GM19239 (cell line): ENCODE results near the gene KIAA0232.
"Not testable (repeated sequence)": the region's sequence is repeated elsewhere in the genome, so short reads cannot be mapped to it uniquely, and the experiment has no call there.

Experiments used
- DNase-seq: peaks from one replicate; pipeline ENCODE4 v3.0.0; 2011; ENCODE audit warnings: low spot score; ENCODE audit not compliant: insufficient read length
- FAIRE-seq: peaks from 2 replicates; lab custom pipeline; 2011; peaks lifted over from hg19 to GRCh38; lab: Jason Lieb, UNC

KIAA0232 gene

DNA sequence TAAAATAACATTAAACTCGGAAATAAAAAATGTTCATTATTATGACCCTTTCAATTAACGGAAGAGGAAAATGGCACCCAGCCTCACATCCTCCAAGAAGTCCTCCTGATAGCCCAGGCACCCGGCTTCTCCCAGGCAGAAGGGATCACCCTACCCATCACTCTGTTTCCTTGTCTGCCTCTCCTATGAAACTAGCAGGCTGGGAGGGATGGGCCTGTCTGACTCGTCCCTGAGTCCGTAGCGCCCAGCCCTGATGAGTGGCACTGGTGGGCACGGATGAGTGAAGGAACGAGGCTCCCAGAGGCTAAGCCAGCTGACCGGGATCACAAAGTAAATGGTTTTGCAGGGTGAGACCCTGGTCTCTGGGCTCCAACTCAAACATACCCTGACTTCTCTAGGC, 28.6 kb upstream of the KIAA0232 start:
- DNase-seq = no peak
- no peak for FAIRE-seq

DNA sequence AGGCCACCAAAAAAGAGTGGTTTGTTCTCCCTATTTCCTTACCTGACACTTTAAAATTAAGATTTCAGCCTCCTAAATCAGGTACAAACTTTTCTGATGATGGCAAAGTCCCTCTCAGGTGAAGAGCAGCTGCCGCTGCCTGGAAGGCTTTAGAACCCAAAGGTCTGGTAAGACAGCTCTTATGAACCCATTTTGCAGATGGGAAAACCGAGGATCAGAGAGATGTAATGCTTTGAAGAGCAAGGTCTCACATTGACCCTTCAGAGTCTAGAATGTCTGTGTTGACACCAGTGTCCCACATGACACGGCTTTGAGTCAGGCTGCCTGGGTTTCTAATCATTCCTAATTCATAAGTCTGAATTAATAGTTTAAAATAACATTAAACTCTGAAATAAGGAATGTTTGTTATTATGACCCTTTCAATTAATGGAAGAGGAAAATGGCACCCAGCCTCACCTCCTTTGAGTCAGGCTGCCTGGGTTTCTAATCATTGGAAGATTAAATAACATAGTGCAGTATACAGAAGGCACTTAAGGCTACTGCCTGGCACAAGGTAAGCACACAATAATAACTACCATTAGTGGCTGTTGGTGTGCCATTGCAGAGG, 27.9 kb upstream of the KIAA0232 start:
- DNase-seq = no peak
- FAIRE-seq = no peak

DNA sequence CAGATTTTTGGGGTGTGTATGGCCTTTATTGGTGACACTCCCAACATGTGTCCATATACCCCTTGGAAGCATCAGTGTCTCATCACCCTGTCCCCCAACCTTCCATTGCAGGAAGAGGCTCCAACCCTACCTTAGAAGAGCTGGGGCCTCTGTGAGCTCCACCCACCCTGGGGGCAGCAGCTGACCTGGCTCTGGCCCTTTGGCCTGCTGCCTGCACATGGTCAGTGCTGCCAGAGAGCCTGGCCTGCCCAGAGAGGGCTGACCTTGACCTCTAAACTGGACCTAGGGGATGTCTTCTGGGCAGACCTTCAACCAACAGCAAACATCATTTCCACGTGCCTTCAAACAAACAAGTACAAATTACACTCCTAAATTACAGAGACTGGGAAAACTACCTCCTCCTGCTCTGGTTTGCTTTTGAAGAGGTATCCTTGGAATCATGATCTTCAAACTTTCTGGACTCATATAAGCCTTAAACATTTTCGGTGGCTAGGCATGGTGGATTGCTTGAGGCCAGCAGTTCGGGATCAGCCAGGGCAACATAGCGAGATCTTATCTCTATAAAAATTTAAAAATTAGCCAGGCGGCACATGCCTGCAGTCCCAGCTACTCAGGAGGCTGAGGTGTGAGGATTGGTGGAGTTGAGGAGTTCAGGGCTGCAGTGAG, 27.3 kb upstream of the KIAA0232 start:
- DNase-seq (no peak), FAIRE-seq (no peak)

DNA sequence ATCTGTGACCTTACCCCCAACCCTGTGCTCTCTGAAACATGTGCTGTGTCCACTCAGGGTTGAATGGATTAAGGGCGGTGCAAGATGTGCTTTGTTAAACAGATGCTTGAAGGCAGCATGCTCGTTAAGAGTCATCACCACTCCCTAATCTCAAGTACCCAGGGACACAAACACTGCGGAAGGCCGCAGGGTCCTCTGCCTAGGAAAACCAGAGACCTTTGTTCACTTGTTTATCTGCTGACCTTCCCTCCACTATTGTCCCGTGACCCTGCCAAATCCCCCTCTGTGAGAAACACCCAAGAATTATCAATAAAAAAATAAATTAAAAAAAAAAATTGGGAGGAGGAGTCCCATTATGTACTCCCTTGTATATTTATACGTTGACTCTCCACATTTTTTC, 26.2 kb upstream of the KIAA0232 start:
- not testable (repeated sequence) for FAIRE-seq, DNase-seq

DNA sequence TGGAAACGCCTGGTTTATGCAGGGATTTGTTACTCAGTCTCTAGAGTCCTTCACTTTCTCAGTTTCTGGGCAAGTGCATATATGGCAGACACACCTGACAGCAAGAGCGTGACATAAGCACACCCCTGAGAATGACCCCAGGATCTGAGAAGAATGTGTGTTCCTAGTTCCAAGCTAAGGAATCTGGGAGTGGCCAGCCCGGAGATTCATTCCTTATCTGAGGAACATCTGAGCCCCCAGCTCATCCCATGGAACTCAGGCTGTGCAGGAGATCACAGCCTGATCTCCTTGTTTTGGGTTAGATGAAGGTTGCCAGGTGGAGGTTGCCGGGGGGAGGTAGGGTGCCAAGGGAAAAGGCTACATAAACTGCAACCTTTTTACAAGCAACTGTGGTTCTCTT, 23.8 kb upstream of the KIAA0232 start:
- DNase-seq (no peak), FAIRE-seq (no peak)

DNA sequence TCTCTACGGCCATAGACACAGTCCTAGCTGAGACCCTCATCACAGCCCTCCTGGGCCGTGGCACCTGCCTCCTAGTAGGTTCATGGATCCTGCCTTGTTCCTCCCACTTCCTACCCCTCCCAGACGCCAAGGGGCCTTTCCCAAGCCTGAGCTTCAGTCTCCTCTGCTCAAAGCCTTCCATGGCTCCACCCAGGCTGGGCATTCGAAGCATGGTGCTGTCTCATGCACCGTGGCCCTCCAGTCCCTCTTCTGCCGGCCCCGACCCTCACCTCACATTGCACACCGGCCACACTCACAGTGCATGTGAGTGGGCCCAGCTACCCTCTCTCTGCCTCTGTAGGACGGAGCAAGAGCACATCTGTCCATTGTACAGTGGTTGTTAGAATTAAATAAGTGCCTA, 21.7 kb upstream of the KIAA0232 start:
- DNase-seq (no peak), FAIRE-seq (no peak)

DNA sequence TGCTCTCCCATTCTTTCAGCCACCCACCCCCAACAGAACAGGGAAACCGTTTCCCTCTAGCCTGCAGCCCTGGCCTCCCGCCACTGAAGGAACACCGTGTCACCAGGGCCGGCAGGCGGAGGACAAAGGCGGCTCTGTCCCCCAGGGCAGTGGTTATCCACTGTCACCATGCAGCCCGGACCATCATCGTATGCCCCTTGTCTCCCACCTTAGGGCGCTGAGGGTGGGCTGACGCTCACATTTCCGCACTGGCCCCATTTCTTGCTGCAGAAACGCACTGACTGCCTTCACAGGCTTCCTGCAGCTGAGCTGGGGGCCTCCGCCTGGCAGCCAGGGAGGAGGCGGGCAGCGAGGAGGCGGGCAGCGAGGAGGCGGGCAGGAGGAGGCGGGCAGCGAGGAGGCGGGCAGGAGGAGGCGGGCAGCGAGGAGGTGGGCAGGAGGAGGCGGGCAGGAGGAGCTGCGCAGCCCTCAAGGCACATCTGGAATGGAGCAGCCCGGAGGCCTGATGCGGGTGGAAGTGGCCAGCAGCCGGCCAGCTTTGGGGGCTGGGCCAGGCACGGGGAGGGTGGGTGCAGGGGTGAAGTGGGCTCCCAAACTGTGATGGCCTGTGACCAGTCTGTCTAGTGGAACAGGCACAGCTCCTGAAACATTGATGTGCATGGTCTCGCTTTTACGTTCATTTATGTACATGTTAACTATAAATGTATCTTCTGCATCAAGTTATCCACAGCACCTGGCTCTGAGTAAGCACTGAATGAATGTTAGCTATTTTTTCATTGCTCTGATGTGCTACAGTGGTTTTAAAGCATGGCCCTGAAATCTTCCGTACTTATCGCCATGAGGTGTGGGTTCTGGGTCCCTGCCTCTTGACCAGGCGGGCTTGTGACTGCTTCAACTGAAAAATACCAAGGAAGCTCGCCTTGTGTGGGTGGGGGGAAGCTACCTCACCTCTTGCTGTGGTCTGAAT, 20.6 kb upstream of the KIAA0232 start:
- no peak for DNase-seq
- FAIRE-seq = no peak

DNA sequence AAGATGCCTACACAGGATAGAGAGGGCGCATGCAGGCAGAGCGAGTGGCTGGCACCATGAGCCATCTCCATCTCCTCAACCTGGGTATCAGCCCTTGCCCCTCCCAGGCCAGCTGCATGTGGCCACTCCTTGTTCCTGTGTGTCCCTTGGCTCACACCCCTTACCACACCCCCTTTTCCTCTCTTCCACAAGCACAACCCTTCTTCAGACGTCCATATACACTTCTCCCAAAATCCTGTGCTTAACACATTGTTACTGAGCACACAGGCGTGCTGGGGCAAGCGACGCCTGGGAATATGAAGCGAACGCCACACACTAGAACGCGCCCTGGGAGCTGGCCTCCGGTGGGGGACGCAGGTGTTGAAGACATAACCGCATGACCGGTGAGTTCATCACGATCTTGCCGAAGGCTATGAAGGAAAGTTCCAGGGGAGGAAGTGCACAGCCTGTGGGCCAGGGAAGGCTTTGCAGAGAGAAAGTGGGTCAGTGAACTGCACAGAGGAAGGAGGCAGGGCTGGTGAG, 19.1 kb upstream of the KIAA0232 start:
- FAIRE-seq (no peak), DNase-seq (no peak)

DNA sequence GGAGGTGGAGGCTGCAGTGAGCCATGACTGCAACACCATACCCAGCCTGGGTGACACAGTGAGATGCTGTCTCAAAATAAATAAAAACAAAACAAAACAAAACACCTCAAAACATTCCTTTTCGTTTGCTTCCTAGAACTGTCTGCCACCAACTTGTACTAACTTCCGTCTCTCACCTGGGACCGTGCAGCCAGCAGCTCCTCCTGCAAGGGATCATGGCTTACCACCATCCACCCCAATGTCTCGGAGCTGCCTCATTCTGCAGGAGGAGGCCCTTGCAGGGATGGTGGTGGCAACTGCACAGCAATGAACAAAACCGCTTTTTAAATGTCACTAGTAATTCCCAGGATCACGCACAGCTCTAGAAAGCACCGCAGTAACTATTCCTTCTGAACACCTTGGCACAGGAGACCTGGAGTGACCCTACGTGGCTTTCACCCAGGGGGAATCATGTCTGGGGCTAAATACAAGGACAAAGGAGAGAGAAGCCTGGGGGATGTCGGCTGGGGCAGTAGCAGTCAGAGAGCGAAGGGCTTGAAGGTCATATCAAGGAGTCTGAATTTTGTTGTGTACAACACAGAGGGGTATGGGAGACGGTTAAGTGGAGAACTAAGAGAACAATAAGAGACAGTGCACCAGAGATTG, 17.4 kb upstream of the KIAA0232 start:
- DNase-seq (no peak), FAIRE-seq (no peak)

DNA sequence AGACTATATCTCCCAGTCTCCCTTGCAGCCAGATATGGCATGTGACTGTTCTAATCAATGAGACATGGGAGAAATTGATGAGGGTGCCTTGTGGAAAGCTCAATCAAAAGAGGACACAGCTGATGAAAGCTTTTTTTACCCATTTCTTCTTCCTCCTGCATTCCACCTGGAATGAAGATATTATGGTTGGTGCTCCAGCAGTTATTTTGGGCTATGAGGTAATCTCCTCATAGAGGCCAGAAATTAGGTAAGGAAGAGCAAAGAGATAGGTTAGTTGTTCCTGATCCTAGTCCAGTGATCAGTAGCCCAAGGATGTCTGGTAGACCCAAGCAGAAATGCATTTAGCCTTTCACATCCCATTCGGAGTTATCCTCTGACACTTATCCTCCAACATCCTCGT, 16.8 kb upstream of the KIAA0232 start:
- DNase-seq (no peak), FAIRE-seq (no peak)

DNA sequence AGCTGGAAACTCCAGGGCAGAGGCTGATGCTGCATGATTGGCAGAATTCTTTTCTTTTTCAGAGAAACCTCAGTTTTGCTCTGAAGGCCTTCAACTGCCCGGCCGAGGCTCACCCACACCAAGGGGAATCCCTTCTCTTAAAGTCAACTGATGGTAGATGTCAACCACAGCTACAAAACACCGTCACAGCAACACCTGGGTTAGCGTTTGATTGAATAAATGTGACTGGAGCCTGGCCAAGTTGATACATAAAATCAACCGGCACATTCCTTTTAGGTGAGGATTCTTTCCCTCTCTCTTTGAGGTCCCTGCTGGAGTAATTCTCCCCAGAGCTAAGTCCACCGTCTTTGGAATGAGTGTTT, 15.2 kb upstream of the KIAA0232 start:
- FAIRE-seq (no peak), DNase-seq (no peak)

DNA sequence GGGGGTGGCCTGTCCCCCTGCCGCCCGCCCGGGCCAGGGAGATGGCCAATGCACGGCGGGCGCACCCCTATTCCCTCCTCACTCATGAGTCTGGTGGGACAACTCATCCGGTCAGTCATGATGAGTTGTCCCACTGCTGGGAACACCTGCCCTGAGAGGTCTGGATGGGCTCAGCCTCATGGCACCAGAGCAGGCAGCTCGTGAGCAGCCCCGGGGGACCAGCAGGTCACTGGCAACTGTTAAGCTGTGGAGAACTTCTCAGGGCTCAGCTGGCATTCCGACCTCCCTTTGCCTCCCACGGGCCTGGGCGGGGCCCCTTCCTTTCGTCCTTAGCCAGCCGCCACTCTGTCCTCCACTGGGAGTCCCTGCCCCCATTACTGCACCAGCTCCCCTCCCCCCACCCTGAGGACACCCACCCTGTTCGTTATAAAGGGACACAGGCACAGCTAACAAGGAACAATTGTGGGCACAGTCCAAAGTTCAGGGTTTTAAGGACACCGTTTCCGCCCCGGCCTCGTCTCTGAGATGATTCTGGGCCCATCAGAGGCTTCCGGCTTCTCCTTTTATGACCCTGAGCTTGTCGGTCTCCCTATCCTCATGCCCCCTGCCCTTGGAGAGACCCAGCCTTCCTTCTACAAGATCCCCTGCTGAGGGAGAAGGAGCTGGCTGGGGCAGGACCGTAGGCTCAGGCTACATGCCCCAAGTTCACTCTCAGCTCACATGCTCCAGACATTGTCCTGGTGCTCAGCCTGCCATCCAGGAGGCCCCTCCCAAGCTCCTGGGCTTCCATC, 14.6 kb upstream of the KIAA0232 start:
- FAIRE-seq = no peak
- no peak for DNase-seq

DNA sequence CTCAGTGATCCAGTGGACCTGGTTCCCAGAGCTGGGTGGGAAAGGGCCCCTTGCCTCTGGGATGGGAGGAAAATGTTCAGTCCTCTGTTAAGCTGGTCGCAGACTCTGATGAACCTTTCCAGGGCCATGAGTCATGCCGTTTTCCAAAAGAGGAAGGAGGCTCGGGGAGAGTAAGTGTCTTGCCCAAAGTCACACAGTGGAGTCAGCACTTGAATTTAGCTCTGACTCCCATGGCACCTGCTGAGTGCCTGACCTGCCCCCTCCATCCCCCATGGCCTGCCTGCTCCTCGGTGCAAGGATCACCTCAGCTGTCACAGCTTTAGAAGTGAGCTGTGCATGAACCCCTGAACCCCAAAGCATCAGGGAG, 14.0 kb upstream of the KIAA0232 start:
- DNase-seq = no peak
- FAIRE-seq = no peak

DNA sequence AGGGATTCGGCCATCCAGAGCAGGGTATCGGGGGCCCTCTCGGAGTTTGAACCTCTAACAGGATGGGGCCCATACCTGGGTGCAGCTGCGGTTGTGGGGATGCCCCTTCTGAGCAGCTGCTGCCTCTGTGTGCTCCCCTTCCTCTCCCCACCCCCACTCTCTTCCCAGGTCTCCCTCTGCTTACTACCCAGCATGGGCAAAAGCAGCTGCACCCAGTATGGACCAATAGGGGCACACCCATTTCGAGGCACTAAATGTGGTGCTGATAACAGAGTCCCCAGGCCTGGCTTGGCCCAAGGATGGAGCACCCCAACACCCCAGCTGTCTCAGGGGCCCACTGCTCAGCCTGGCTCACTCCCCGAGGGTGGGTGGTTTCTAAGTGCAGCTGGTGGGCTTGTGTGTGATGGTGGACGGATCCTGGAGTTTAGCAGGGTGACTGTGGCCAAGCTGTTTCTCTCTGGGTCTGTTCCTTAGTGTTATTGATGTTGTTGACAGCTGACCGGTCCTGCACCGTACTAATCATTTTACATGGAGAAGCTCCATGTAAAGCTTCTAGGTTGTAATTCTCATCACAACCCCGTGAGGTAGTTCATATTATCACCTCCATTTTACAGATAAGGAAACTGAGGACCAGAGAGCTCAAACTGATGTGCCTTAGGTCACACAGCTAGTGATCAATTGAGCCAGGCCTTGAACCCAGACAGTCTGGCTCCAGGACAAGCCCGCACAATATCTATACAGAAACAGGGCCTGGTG, 13.1 kb upstream of the KIAA0232 start:
- DNase-seq (no peak), FAIRE-seq (no peak)

DNA sequence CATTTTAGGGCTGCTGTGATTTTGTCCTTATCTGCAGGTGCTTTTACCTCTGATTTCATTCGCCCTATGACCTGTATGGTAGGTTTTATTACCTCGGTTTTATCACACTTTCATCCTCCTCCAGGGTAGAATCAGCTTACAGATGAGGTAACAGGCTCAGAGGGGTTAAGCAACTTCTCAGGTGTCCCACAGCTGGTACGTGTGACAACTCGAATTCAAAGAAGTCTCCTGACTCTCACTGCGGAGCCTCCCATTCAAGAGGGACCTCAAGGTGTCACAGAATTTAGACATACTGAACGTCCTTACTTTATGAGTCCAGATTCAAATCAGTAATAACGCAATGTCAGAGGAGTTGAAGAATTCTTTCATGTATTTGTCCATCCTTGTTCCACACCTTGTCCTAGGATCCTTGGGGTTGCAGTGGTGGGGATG, 12.5 kb upstream of the KIAA0232 start:
- DNase-seq (no peak), FAIRE-seq (no peak)

DNA sequence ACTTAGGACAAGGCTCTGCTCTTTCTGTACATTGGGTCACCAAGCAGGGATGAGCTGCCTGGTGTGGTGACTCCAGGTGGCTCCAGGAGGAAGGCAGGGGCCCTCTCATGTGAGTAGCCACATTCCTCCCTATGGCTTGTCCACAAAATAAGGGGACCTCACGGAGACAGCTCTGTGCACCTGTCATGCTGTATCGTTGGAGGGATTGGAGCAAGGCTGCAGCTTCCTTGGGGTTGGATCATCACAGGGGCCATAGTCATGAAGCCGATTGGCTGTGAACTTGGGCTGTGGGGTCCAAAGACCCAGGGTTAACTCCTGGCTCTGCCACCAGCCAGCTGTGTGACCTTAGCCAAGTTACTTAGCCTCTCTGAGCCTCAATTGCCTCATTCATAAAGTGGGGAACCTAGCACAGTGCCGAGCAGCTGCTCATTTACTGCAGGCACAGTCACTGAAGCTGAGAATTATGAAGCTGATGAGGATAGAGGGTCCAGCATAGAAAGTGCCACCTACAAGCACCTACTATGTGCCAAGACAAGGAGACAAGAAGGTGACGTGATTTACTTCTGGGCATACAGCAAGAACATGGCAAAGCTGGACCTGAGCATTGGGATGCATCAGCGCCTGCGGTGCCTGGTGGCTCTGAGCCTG, 11.8 kb upstream of the KIAA0232 start:
- no peak for FAIRE-seq
- no peak for DNase-seq

DNA sequence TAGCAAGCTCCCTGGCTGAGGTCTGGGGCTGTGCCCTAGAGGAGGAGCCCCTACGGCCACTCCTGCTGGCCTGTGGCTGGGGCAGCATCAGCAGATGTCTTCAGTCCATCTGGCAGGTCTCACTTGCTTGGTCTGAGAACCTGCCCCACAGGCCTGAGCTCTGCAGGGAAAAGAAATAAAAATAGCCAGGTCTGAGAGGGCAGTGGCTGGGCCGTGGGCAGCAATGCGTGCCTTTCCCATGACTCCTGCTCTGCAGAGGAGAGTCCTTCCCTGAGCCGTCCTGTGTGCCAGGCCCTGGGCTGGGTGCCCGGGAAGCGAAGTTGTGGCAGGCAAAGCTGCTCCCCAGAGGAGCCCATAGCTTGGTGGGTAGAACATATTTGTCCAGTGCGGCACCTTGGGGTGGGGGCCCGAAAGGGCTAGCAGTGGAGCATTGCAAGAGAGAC, 11.3 kb upstream of the KIAA0232 start:
- no peak for FAIRE-seq

DNA sequence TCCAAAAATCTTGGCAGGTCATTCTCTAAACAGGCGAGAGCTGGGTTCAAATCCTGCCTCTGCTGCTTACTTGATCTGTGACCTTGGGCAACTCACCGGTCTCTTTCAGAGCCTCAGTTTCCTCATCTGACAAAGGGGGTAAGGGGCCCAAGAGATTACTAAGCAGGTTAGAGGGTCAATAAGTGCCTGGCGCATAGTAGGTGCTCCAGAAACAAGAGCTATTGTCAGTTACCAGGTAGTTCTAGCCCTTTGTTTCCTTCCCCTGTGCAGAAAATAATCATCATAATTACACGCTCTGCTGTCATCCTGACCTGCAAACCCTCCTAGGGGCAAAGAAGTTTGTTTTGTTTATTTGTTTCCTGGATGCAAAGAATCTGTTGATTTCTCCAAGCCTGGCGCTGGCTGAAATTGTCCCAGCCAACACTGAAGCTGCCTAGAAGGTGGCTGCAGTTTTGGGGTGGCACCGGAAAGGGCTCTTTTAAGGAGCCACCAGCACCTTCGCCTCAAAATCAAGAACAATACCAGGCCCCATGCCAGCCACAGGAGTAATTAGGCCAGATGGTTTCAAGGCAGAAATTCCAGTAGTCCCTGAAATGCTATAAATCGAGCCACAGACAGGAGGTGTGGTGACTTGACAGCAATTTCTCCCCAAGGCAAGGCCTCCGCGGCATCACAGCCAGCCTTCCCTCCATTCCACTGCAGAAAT, 10.2 kb upstream of the KIAA0232 start:
- FAIRE-seq = no peak
- DNase-seq = no peak

More for the DNA sequence above, 11.3 kb upstream of the KIAA0232 start:
- no peak for DNase-seq
